K562 (cell line): Measurements from ENCODE around the gene LAPTM5. TPM values are rescaled to one million over a fixed set of nuclear protein-coding genes. Genes with fewer than 3 reads are reported as not detected.

ENCODE experiments used
- ARID2 ChIP-seq: fragments of 450-650 bp; IDR thresholded peaks from 2 replicates; pipeline ENCODE4 v1.6.1; 2017; ENCODE audit warnings: antibody characterized with exemption, mild to moderate bottlenecking
- BMI1 ChIP-seq: fragments of 150-350 bp; IDR thresholded peaks from 2 replicates; pipeline ENCODE4 v1.6.1; 2014; ENCODE audit warnings: low read length
- GATA2 ChIP-seq: sonication (generic); formaldehyde crosslinking; IDR thresholded peaks from 2 replicates; pipeline ENCODE4 v1.4.0; 2020; ENCODE audit warnings: mild to moderate bottlenecking, missing genetic modification reagents
- HDAC6 ChIP-seq: IDR thresholded peaks from 2 replicates; pipeline ENCODE4 v1.6.1; 2012; ENCODE audit warnings: low read depth, mild to moderate bottlenecking, control low read depth, inconsistent platforms, low read length, moderate library complexity
- SIX5 ChIP-seq, 2 experiments: IDR thresholded peaks; 2 replicates each; pipeline ENCODE4 v1.6.1; 2011; ENCODE audit warnings: low read length in 2 of 2, borderline replicate concordance in 1 of 2, low read depth in 1 of 2, mild to moderate bottlenecking in 1 of 2, moderate library complexity in 1 of 2; ENCODE audit not compliant: insufficient read depth in 1 of 2
- ZNF347 ChIP-seq: fragments of 450-650 bp; formaldehyde crosslinking; IDR thresholded peaks from 2 replicates; pipeline ENCODE4 v1.4.0; 2020; ENCODE audit warnings: low read depth, mild to moderate bottlenecking, moderate library complexity
- polyA plus RNA-seq, 8 experiments: library from polyadenylated mRNA; depleted of rRNA in 4 of 8; stranded (reverse) in 5 of 8; unstranded in 3 of 8; fragments of >200 nt; fragmentation: Nextera tagmentation in 2 of 8; fragmentation: Illumina TruSeq in 1 of 8; extraction: Ambion mirVana in 2 of 8; extraction: Trizol in 1 of 8; gene quantifications; 2 replicates each; pipeline versions ENCODE4 v1.2.1 to v1.2.3, GENCODE V29; 2011 to 2014; ENCODE audit warnings: inconsistent platforms in 1 of 8, missing spikeins in 1 of 8
- total RNA-seq, 7 experiments: library from RNA; depleted of rRNA in 6 of 7; stranded (reverse); fragments of >200 nt in 6 of 7; fragmentation: Illumina TruSeq in 2 of 7; extraction: Trizol in 2 of 7; gene quantifications; 2 replicates each; pipeline versions ENCODE4 v1.2.1 to v1.2.3, GENCODE V29; 2011 to 2021; ENCODE audit warnings: low replicate concordance in 1 of 7
- TF ChIP-seq, protein P1 (sequence below): fragments of 250-450 bp; sonication (Bioruptor Pico); IDR thresholded peaks from 2 replicates; pipeline ENCODE4 v1.4.0; 2020; ENCODE audit warnings: mild to moderate bottlenecking, moderate library complexity, borderline replicate concordance

LAPTM5 gene
- total and polyA plus RNA-seq, 9 of the 15 experiments (the other 6 are each of a cell fraction or from before 2014, with no cell fraction given) = 2.4 to 47.3 (median 20.3) TPM

DNA sequence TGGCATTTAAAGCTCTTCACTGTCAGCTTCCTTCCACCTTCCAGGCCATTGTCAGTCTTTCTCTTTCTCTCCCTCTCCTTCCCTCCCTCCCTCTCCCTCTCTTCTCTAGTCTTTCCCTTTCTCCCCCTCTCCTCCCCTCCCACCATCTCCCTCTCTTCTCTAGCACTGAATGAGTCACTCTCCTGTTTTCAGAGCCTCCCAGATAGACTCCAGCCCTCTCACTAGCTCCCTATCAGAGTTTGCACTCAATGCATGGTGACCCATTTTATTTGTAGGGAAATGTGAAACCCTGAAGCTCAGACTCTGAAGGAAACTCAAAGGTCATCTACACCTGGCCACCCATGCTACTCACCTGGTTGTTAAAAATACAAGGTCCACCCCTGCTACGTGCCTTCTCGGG is 29.8 kb downstream of the LAPTM5 start (continued):
- TF ChIP-seq GATA2 (CRISPR knock-in tag) (no peak), ARID2 (peak; percentile 26; the same call in 1 of the 2 replicates), ZNF347 (CRISPR knock-in tag) (no peak), BMI1 (no peak), SIX5 (IDR thresholded peaks at IDR 0.05; ENCODE audit: borderline replicate concordance in 1 of 2, insufficient read depth in 1 of 2, low read depth in 1 of 2, low read length in 2 of 2) (no peak), HDAC6 (no peak)
- TF ChIP-seq, protein P1, sequence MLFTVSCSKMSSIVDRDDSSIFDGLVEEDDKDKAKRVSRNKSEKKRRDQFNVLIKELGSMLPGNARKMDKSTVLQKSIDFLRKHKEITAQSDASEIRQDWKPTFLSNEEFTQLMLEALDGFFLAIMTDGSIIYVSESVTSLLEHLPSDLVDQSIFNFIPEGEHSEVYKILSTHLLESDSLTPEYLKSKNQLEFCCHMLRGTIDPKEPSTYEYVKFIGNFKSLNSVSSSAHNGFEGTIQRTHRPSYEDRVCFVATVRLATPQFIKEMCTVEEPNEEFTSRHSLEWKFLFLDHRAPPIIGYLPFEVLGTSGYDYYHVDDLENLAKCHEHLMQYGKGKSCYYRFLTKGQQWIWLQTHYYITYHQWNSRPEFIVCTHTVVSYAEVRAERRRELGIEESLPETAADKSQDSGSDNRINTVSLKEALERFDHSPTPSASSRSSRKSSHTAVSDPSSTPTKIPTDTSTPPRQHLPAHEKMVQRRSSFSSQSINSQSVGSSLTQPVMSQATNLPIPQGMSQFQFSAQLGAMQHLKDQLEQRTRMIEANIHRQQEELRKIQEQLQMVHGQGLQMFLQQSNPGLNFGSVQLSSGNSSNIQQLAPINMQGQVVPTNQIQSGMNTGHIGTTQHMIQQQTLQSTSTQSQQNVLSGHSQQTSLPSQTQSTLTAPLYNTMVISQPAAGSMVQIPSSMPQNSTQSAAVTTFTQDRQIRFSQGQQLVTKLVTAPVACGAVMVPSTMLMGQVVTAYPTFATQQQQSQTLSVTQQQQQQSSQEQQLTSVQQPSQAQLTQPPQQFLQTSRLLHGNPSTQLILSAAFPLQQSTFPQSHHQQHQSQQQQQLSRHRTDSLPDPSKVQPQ = no peak
